GM13977 (cell line): ENCODE measurements around the gene PCARE.

Source experiments
- DNase-seq: peaks from one replicate; pipeline ENCODE4 v3.0.0; 2012; ENCODE audit warnings: low spot score
- CTCF ChIP-seq: IDR thresholded peaks from 2 replicates; pipeline ENCODE4 v1.5.1; 2012; ENCODE audit warnings: mild to moderate bottlenecking, control low read depth; ENCODE audit not compliant: insufficient read depth; ENCODE audit errors: extremely low read depth, missing control alignments
- in situ Hi-C: fragments of 300-500 bp; cut with MboI; formaldehyde crosslinking; loops from one replicate; pipeline ENCODE4 v1.12.0; 2022; ENCODE audit warnings: low sequenced_read_pairs, low pct_unique_long_range_greater_than_20kb, mixed read lengths, inconsistent platforms; ENCODE audit not compliant: unreplicated experiment

The PCARE gene

GRCh38 chr2:29021886-29022285, 52.4 kb downstream of the PCARE start:
- in situ Hi-C loops: no loop called here
- no peak for DNase-seq
- no peak for TF ChIP-seq CTCF

- in situ Hi-C loops: no loop called here
- TF ChIP-seq CTCF: no peak
- DNase-seq: no peak
Observed at GRCh38 chr2:29017716-29018435, 56.4 kb downstream of the PCARE start.

- no peak for TF ChIP-seq CTCF
- DNase-seq: no peak
- in situ Hi-C loops: no loop called here
Observed at GRCh38 chr2:29016504-29016903, 57.8 kb downstream of the PCARE start.

- in situ Hi-C loops: no loop called here
- no peak for TF ChIP-seq CTCF
- no peak for DNase-seq
Observed at GRCh38 chr2:29015701-29016470, 58.4 kb downstream of the PCARE start.

- no peak for TF ChIP-seq CTCF
- in situ Hi-C loops: no loop called here
- peak; percentile 59 for DNase-seq
Observed at GRCh38 chr2:29014811-29015421, 59.4 kb downstream of the PCARE start.

GRCh38 chr2:29014331-29014730, 60.0 kb downstream of the PCARE start:
- in situ Hi-C loops: no loop called here
- TF ChIP-seq CTCF: no peak
- DNase-seq: no peak
